Peyer's patch (tissue), 4 donors: ENCODE data around the gene TMEM131L. TPM values are rescaled to one million over a fixed set of nuclear protein-coding genes. Genes with fewer than 3 reads are reported as not detected.
A peak's percentile ranks its signal among the peaks of the same experiment; 100 is the strongest.

ENCODE experiments used
- DNase-seq, 3 donors: peaks; one replicate each; pipeline ENCODE4 v3.0.0-alpha.2; 2017 to 2019
- H3K27ac ChIP-seq, 4 donors: fragments of 200-600 bp; sonication (generic); one replicate each; pipeline ENCODE4 v1.5.1; 2016 to 2019
- H3K27me3 ChIP-seq, 2 donors: fragments of 200-600 bp; sonication (generic); one replicate each; pipeline ENCODE4 v1.5.1; 2019
- H3K36me3 ChIP-seq, 3 donors: fragments of 200-600 bp; sonication (generic); one replicate each; pipeline ENCODE4 v1.5.1; 2016 to 2019
- H3K4me1 ChIP-seq, 4 donors: fragments of 200-600 bp; sonication (generic); one replicate each; pipeline ENCODE4 v1.5.1; 2016 to 2019
- H3K4me3 ChIP-seq, 4 donors: fragments of 200-600 bp; sonication (generic); 1 replicate in 3 of 4; 2 replicates in 1 of 4; pipeline ENCODE4 v1.5.1; 2016 to 2019; ENCODE audit warnings: mild to moderate bottlenecking in 1 of 4
- H3K9me3 ChIP-seq, 4 donors: fragments of 200-600 bp; sonication (generic); one replicate each; pipeline ENCODE4 v1.5.1; 2016 to 2019; ENCODE audit warnings: mild to moderate bottlenecking in 1 of 4
- CTCF ChIP-seq, 6 experiments: fragments of 450-650 bp in 4 of 6; fragments of 200-600 bp in 2 of 6; sonication (generic) in 1 of 6; IDR thresholded peaks; one replicate each; pipeline ENCODE4 v1.5.1; 2017 to 2019; ENCODE audit warnings: antibody characterized with exemption in 6 of 6, mild to moderate bottlenecking in 3 of 6, moderate library complexity in 1 of 6
- POLR2A ChIP-seq, 2 donors: fragments of 450-650 bp; IDR thresholded peaks; one replicate each; pipeline ENCODE4 v1.5.1; 2017; ENCODE audit warnings: antibody characterized with exemption in 2 of 2, mild to moderate bottlenecking in 2 of 2, moderate library complexity in 2 of 2
- total RNA-seq, 4 donors: library from RNA; depleted of rRNA; stranded (reverse); fragments of >200 nt; gene quantifications; one replicate each; pipeline ENCODE4 v1.1.0, GENCODE V29; 2016

Gene TMEM131L
- total RNA-seq, 4 donors from 2014 or later, result 5.2 to 54.5 (median 7.0) TPM

- Histone ChIP-seq H3K9me3 (no peaks in the 10 kb centered on the region), H3K27ac (no peak overlapping the region), H3K4me3 (no peak overlapping the region), H3K27me3 (no peaks in the 10 kb centered on the region), H3K36me3 (no peaks in the 10 kb centered on the region), H3K4me1 (no peaks in the 10 kb centered on the region)
- no peak for DNase-seq
- TF ChIP-seq POLR2A (IDR thresholded peaks at IDR 0.05) (no peak), CTCF (IDR thresholded peaks at IDR 0.05) (no peak)
Observed at GRCh38 chr4:153645183-153645582, 179.0 kb downstream of the TMEM131L start.

GRCh38 chr4:153646261-153646660 is 180.1 kb downstream of the TMEM131L start:
- no peak for DNase-seq
- no peaks in the 10 kb centered on the region for H3K36me3 ChIP-seq

GRCh38 chr4:153646978-153647377 is 180.8 kb downstream of the TMEM131L start:
- no peak for TF ChIP-seq CTCF (IDR thresholded peaks at IDR 0.05)
- TF ChIP-seq POLR2A (IDR thresholded peaks at IDR 0.05), result no peak
- no peak for DNase-seq
- H3K4me1 ChIP-seq, result no peaks in the 10 kb centered on the region
- no peaks in the 10 kb centered on the region for H3K27me3 ChIP-seq
- no peaks in the 10 kb centered on the region for H3K36me3 ChIP-seq
- no peak overlapping the region for H3K4me3 ChIP-seq
- no peak overlapping the region for H3K27ac ChIP-seq
- no peaks in the 10 kb centered on the region for H3K9me3 ChIP-seq

More at GRCh38 chr4:153646261-153646660, 180.1 kb downstream of the TMEM131L start:
- H3K27me3 ChIP-seq, result no peaks in the 10 kb centered on the region
- H3K27ac ChIP-seq, result no peak overlapping the region
- no peak overlapping the region for H3K4me3 ChIP-seq
- no peaks in the 10 kb centered on the region for H3K4me1 ChIP-seq
- TF ChIP-seq CTCF (IDR thresholded peaks at IDR 0.05) (no peak), POLR2A (IDR thresholded peaks at IDR 0.05) (no peak)
- H3K9me3 ChIP-seq, result no peaks in the 10 kb centered on the region

- Histone ChIP-seq H3K27ac (no peak overlapping the region), H3K27me3 (no peaks in the 10 kb centered on the region), H3K36me3 (no peaks in the 10 kb centered on the region), H3K4me3 (no peak overlapping the region), H3K4me1 (no peaks in the 10 kb centered on the region), H3K9me3 (no peaks in the 10 kb centered on the region)
- no peak for DNase-seq
- no peak for TF ChIP-seq POLR2A (IDR thresholded peaks at IDR 0.05)
- no peak for TF ChIP-seq CTCF (IDR thresholded peaks at IDR 0.05)
Observed at GRCh38 chr4:153647975-153648374, 181.8 kb downstream of the TMEM131L start.

GRCh38 chr4:153649572-153649991 is 183.4 kb downstream of the TMEM131L start:
- Histone ChIP-seq H3K9me3 (no peaks in the 10 kb centered on the region), H3K4me3 (no peak overlapping the region), H3K27me3 (no peaks in the 10 kb centered on the region), H3K4me1 (no peaks in the 10 kb centered on the region), H3K36me3 (no peaks in the 10 kb centered on the region), H3K27ac (no peak overlapping the region)
- DNase-seq, result no peak
- TF ChIP-seq POLR2A (IDR thresholded peaks at IDR 0.05) (no peak), CTCF (IDR thresholded peaks at IDR 0.05) (peak in 3 of 6 experiments; percentile 25 to 39 (median 37))

GRCh38 chr4:153651116-153651515 is 185.0 kb downstream of the TMEM131L start:
- TF ChIP-seq POLR2A (IDR thresholded peaks at IDR 0.05), result no peak
- TF ChIP-seq CTCF (IDR thresholded peaks at IDR 0.05), result no peak
- Histone ChIP-seq H3K27ac (peak overlapping the region in 1 of 4 donors; percentile 37), H3K4me3 (no peak overlapping the region)

More at GRCh38 chr4:153651116-153651515, 185.0 kb downstream of the TMEM131L start:
- Histone ChIP-seq H3K27me3 (no peaks in the 10 kb centered on the region), H3K4me1 (no peaks in the 10 kb centered on the region), H3K9me3 (no peaks in the 10 kb centered on the region), H3K36me3 (no peaks in the 10 kb centered on the region)
- DNase-seq, result no peak
